Osteocyte (in vitro differentiated cells): ENCODE data around the gene CELF4. TPM values are rescaled to one million over a fixed set of nuclear protein-coding genes. Genes with fewer than 3 reads are reported as not detected.

Source experiments
- DNase-seq: peaks from one replicate; pipeline ENCODE4 v3.0.0; 2021; ENCODE audit warnings: mixed read lengths; ENCODE audit not compliant: unreplicated experiment; ENCODE audit errors: extremely low spot score
- H3K27ac Mint-ChIP-seq: one replicate; pipeline ENCODE4 v1.8.0; 2021; ENCODE audit warnings: mild to moderate bottlenecking, mixed read lengths; ENCODE audit not compliant: unreplicated experiment
- H3K27me3 Mint-ChIP-seq: one replicate; pipeline ENCODE4 v1.8.0; 2021; ENCODE audit warnings: mixed read lengths; ENCODE audit not compliant: unreplicated experiment
- H3K36me3 Mint-ChIP-seq: one replicate; pipeline ENCODE4 v1.8.0; 2021; ENCODE audit warnings: mixed read lengths; ENCODE audit not compliant: unreplicated experiment
- H3K4me1 Mint-ChIP-seq: one replicate; pipeline ENCODE4 v1.8.0; 2021; ENCODE audit warnings: mixed read lengths; ENCODE audit not compliant: unreplicated experiment
- H3K4me3 Mint-ChIP-seq: one replicate; pipeline ENCODE4 v1.8.0; 2021; ENCODE audit warnings: mild to moderate bottlenecking, moderate library complexity, mixed read lengths; ENCODE audit not compliant: unreplicated experiment
- H3K9me3 Mint-ChIP-seq: one replicate; pipeline ENCODE4 v1.8.0; 2021; ENCODE audit warnings: mixed read lengths; ENCODE audit not compliant: unreplicated experiment
- total RNA-seq: library from RNA; stranded (reverse); gene quantifications from 2 replicates; pipeline ENCODE4 v1.2.1, GENCODE V29; 2021
- TF ChIP-seq, protein P1 (sequence below): fragments of 200-600 bp; sonication (generic); IDR thresholded peaks from 2 replicates; pipeline ENCODE4 v1.5.0; 2021; ENCODE audit warnings: antibody characterized with exemption, mild to moderate bottlenecking, moderate library complexity

Gene CELF4
- total RNA-seq, 1 donor from 2014 or later = not detected

GRCh38 chr18:37607281-37607680 is 41.7 kb upstream of the CELF4 start:
- H3K36me3 Mint-ChIP-seq = no peaks in the 10 kb centered on the region
- H3K27ac Mint-ChIP-seq = no peak overlapping the region
- H3K4me3 Mint-ChIP-seq = no peak overlapping the region
- no peaks in the 10 kb centered on the region for H3K27me3 Mint-ChIP-seq
- no peaks in the 10 kb centered on the region for H3K4me1 Mint-ChIP-seq
- no peak for DNase-seq
- peaks cover 16% of the 10 kb centered on the region for H3K9me3 Mint-ChIP-seq
- TF ChIP-seq, protein P1, sequence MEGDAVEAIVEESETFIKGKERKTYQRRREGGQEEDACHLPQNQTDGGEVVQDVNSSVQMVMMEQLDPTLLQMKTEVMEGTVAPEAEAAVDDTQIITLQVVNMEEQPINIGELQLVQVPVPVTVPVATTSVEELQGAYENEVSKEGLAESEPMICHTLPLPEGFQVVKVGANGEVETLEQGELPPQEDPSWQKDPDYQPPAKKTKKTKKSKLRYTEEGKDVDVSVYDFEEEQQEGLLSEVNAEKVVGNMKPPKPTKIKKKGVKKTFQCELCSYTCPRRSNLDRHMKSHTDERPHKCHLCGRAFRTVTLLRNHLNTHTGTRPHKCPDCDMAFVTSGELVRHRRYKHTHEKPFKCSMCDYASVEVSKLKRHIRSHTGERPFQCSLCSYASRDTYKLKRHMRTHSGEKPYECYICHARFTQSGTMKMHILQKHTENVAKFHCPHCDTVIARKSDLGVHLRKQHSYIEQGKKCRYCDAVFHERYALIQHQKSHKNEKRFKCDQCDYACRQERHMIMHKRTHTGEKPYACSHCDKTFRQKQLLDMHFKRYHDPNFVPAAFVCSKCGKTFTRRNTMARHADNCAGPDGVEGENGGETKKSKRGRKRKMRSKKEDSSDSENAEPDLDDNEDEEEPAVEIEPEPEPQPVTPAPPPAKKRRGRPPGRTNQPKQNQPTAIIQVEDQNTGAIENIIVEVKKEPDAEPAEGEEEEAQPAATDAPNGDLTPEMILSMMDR = no peak

- H3K27ac Mint-ChIP-seq = no peak overlapping the region
- H3K4me3 Mint-ChIP-seq = no peak overlapping the region
- H3K9me3 Mint-ChIP-seq = peaks cover 12% of the 10 kb centered on the region
- H3K27me3 Mint-ChIP-seq = no peaks in the 10 kb centered on the region
- DNase-seq = no peak
- TF ChIP-seq, protein P1 = no peak
- no peaks in the 10 kb centered on the region for H3K4me1 Mint-ChIP-seq
- H3K36me3 Mint-ChIP-seq = no peaks in the 10 kb centered on the region
These were observed 38.4 kb upstream of the CELF4 start for GRCh38 chr18:37604032-37604431.

DNA sequence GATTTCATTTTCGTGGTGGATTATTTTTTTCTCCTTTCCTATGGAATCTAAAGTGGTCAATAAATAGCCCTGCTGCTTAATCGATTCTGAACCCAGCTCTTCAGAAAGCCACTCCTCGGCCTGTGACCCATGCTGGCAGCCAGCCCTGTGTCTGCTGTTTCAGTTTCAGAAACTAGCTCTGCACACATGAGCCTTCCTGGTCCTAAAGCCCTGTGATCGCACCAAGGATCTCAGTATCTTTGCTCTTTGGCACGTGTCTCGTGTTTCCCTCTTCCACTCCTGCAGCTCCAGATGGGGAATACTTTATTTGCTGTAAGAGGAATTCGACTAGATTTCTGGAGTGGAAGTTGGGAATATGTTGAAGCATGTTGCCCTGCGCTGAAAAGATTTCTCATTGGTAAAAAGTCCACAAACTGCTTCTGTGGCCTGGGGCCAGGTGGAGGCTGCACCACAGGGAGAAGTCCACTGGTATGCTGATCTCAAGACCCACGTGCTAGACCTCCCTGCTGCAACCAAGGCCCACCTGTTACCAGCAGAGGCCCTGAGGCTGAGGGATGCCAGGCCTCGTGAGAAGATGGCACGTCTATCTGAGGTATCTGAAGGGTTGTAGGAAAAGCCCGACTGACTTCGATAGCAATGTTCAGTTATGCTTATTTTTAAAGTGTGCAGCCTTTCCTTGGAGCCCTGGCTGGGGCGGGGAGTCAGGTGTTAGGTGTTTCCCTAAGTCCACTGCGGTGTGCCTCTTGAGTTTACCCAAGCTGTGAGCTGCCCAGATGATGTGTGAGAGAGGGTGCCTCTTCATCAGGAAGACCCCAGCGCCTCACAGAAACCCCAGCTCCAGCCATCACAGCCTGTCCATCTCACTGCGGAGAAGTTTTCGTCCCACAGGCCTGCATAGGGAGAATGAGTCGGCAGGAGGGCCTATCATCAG is 33.6 kb upstream of the CELF4 start:
- no peaks in the 10 kb centered on the region for H3K36me3 Mint-ChIP-seq
- TF ChIP-seq, protein P1 = no peak
- H3K27me3 Mint-ChIP-seq = no peaks in the 10 kb centered on the region
- no peaks in the 10 kb centered on the region for H3K4me1 Mint-ChIP-seq
- peaks cover 12% of the 10 kb centered on the region for H3K9me3 Mint-ChIP-seq
- no peak overlapping the region for H3K27ac Mint-ChIP-seq
- no peak for DNase-seq
- H3K4me3 Mint-ChIP-seq = no peak overlapping the region

- H3K9me3 Mint-ChIP-seq = peaks cover 5% of the 10 kb centered on the region
- TF ChIP-seq, protein P1 = no peak
- H3K36me3 Mint-ChIP-seq = no peaks in the 10 kb centered on the region
- no peak overlapping the region for H3K27ac Mint-ChIP-seq
- no peak for DNase-seq
- no peak overlapping the region for H3K4me3 Mint-ChIP-seq
- no peaks in the 10 kb centered on the region for H3K27me3 Mint-ChIP-seq
- no peaks in the 10 kb centered on the region for H3K4me1 Mint-ChIP-seq
These were observed 32.8 kb upstream of the CELF4 start for GRCh38 chr18:37598396-37598795.

GRCh38 chr18:37590346-37590745 is 24.7 kb upstream of the CELF4 start:
- no peaks in the 10 kb centered on the region for H3K36me3 Mint-ChIP-seq
- H3K4me3 Mint-ChIP-seq = no peak overlapping the region
- H3K4me1 Mint-ChIP-seq = no peaks in the 10 kb centered on the region
- DNase-seq = no peak
- H3K27ac Mint-ChIP-seq = no peak overlapping the region
- TF ChIP-seq, protein P1 = no peak
- no peaks in the 10 kb centered on the region for H3K9me3 Mint-ChIP-seq
- H3K27me3 Mint-ChIP-seq = no peaks in the 10 kb centered on the region
